Nephron progenitor cell (in vitro differentiated cells): ENCODE results near the gene GATAD2B.

Experiments
- DNase-seq: peaks from one replicate; pipeline ENCODE4 v3.0.0; 2021
- H3K27ac Mint-ChIP-seq: 2 replicates; pipeline ENCODE4 v1.8.0; 2021; ENCODE audit warnings: mild to moderate bottlenecking, moderate library complexity, mixed read lengths
- H3K27me3 Mint-ChIP-seq: 2 replicates; pipeline ENCODE4 v1.8.0; 2021; ENCODE audit warnings: mild to moderate bottlenecking, low read depth, mixed read lengths; ENCODE audit not compliant: poor library complexity
- H3K36me3 Mint-ChIP-seq: 2 replicates; pipeline ENCODE4 v1.8.0; 2021; ENCODE audit warnings: low read depth, mixed read lengths
- H3K4me1 Mint-ChIP-seq: 2 replicates; pipeline ENCODE4 v1.8.0; 2021; ENCODE audit warnings: mixed read lengths
- H3K4me3 Mint-ChIP-seq: 2 replicates; pipeline ENCODE4 v1.8.0; 2021; ENCODE audit warnings: mild to moderate bottlenecking, moderate library complexity, mixed read lengths
- H3K9me3 Mint-ChIP-seq: 2 replicates; pipeline ENCODE4 v1.8.0; 2021; ENCODE audit warnings: mild to moderate bottlenecking, moderate library complexity, mixed read lengths
- CTCF ChIP-seq: fragments of 200-600 bp; sonication (generic); IDR thresholded peaks from 2 replicates; pipeline ENCODE4 v1.5.0; 2021; ENCODE audit warnings: antibody characterized with exemption

Gene GATAD2B

GRCh38 chr1:153922972-153923925 is at the start of gene GATAD2B:
TSS of gene GATAD2B (minus strand) at chr1:153922972. CDS start at chr1:153828347, 94,625 bp downstream.
- H3K36me3 Mint-ChIP-seq = no peaks in the 10 kb centered on the region
- H3K9me3 Mint-ChIP-seq = no peaks in the 10 kb centered on the region
- no peak for TF ChIP-seq CTCF
- H3K4me1 Mint-ChIP-seq = peaks cover 41% of the 10 kb centered on the region
- peak; percentile 97 for DNase-seq
- no peaks in the 10 kb centered on the region for H3K27me3 Mint-ChIP-seq
- peak within 1 kb of the TSS; percentile 99 for H3K27ac Mint-ChIP-seq
- H3K4me3 Mint-ChIP-seq = peak within 1 kb of the TSS; percentile 93

GRCh38 chr1:153970346-153970745 is 47.6 kb upstream of the GATAD2B start:
- DNase-seq = no peak
- peaks cover 37% of the 10 kb centered on the region for H3K4me1 Mint-ChIP-seq
- no peak overlapping the region for H3K4me3 Mint-ChIP-seq
- H3K27me3 Mint-ChIP-seq = no peaks in the 10 kb centered on the region
- peaks cover 25% of the 10 kb centered on the region for H3K36me3 Mint-ChIP-seq
- H3K9me3 Mint-ChIP-seq = no peaks in the 10 kb centered on the region
- no peak for TF ChIP-seq CTCF
- H3K27ac Mint-ChIP-seq = no peak overlapping the region

GRCh38 chr1:153968972-153969371 is 46.2 kb upstream of the GATAD2B start:
- Mint-ChIP-seq H3K4me3 (peak overlapping the region; percentile 93), H3K27ac (peak overlapping the region; percentile 55)

GRCh38 chr1:153968408-153968807 is 45.6 kb upstream of the GATAD2B start:
- DNase-seq = no peak
- Mint-ChIP-seq H3K27me3 (no peaks in the 10 kb centered on the region), H3K4me1 (peaks cover 52% of the 10 kb centered on the region), H3K36me3 (peaks cover 11% of the 10 kb centered on the region), H3K4me3 (peak overlapping the region; percentile 93), H3K9me3 (no peaks in the 10 kb centered on the region), H3K27ac (peak overlapping the region; percentile 100)
- TF ChIP-seq CTCF = no peak

More at GRCh38 chr1:153968972-153969371, 46.2 kb upstream of the GATAD2B start:
- H3K36me3 Mint-ChIP-seq = peaks cover 15% of the 10 kb centered on the region
- no peak for DNase-seq
- H3K9me3 Mint-ChIP-seq = no peaks in the 10 kb centered on the region
- TF ChIP-seq CTCF = no peak
- H3K27me3 Mint-ChIP-seq = no peaks in the 10 kb centered on the region
- peaks cover 46% of the 10 kb centered on the region for H3K4me1 Mint-ChIP-seq

GRCh38 chr1:153968000-153968363 is 45.2 kb upstream of the GATAD2B start:
- peak overlapping the region; percentile 93 for H3K4me3 Mint-ChIP-seq
- no peaks in the 10 kb centered on the region for H3K9me3 Mint-ChIP-seq
- TF ChIP-seq CTCF = no peak
- peaks cover 54% of the 10 kb centered on the region for H3K4me1 Mint-ChIP-seq
- no peaks in the 10 kb centered on the region for H3K27me3 Mint-ChIP-seq
- H3K36me3 Mint-ChIP-seq = peaks cover 8% of the 10 kb centered on the region
- DNase-seq = peak; percentile 38
- peak overlapping the region; percentile 100 for H3K27ac Mint-ChIP-seq
